Panc1 (cell line): Measurements from ENCODE around the gene RBBP5.

Experiments
- CTCF ChIP-seq: fragments of 450-650 bp; IDR thresholded peaks from 2 replicates; pipeline ENCODE4 v1.5.1; 2017; ENCODE audit warnings: mild to moderate bottlenecking
- TCF7L2 ChIP-seq: IDR thresholded peaks from 2 replicates; pipeline ENCODE4 v1.6.1; 2011; ENCODE audit warnings: mild to moderate bottlenecking, low read depth, low read length, inconsistent platforms

DNA sequence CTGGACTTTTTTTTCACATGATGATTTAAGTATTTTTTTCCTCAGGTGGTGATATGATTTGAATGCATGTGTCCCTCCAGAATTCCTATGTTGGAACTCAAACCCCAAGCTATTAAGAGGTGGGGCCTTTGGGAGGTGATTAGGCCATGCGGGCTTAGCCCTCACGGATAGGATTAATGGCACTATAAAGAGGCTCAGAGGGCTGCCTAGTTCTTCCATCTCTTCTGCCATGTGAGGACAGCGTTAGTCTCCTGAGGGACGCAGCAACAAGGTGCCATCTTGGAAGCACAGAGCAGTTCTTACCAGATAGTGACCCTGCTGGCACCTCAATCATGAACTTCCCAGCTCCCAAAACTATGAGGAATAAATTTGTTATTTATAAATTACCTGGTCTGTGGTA is 18.3 kb upstream of the RBBP5 start:
- TF ChIP-seq CTCF (no peak), TCF7L2 (no peak)
